MV-4-11 (cell line): ENCODE data around the gene ARHGAP31.
"Not testable (repeated sequence)": the region's sequence is repeated elsewhere in the genome, so short reads cannot be mapped to it uniquely, and the experiment has no call there.

Experiments used
- DNase-seq: peaks from one replicate; lab custom pipeline; 2025; lab: John Stamatoyannopoulos, UW

Gene ARHGAP31

GRCh38 chr3:119295816-119296726 lies 1.9 kb downstream of the ARHGAP31 start:
- DNase-seq, result peak; percentile 72

- no peak for DNase-seq
Observed at GRCh38 chr3:119296727-119297122, 2.5 kb downstream of the ARHGAP31 start.

- no peak for DNase-seq
Observed at GRCh38 chr3:119297169-119297568, 3.0 kb downstream of the ARHGAP31 start.

- no peak for DNase-seq
Observed at GRCh38 chr3:119298565-119298941, 4.4 kb downstream of the ARHGAP31 start.

- DNase-seq, result peak; percentile 97
Observed at GRCh38 chr3:119300991-119301391, 6.8 kb downstream of the ARHGAP31 start.

- peak; percentile 83 for DNase-seq
Observed at GRCh38 chr3:119301662-119302061, 7.5 kb downstream of the ARHGAP31 start.

GRCh38 chr3:119302697-119303551 lies 8.7 kb downstream of the ARHGAP31 start:
- DNase-seq, result peak; percentile 75

- no peak for DNase-seq
Observed at GRCh38 chr3:119304201-119304713, 10.1 kb downstream of the ARHGAP31 start.

- no peak for DNase-seq
Observed at GRCh38 chr3:119305286-119305685, 11.1 kb downstream of the ARHGAP31 start.

GRCh38 chr3:119306378-119306777 lies 12.2 kb downstream of the ARHGAP31 start:
- not testable (repeated sequence) for DNase-seq

GRCh38 chr3:119308355-119308754 lies 14.2 kb downstream of the ARHGAP31 start:
- no peak for DNase-seq

GRCh38 chr3:119309591-119309990 lies 15.4 kb downstream of the ARHGAP31 start:
- DNase-seq, result no peak

GRCh38 chr3:119310071-119310470 lies 15.9 kb downstream of the ARHGAP31 start:
- DNase-seq, result peak; percentile 60

- peak; percentile 82 for DNase-seq
Observed at GRCh38 chr3:119311081-119311925, 17.1 kb downstream of the ARHGAP31 start.

GRCh38 chr3:119313461-119313860 lies 19.3 kb downstream of the ARHGAP31 start:
- no peak for DNase-seq

GRCh38 chr3:119314821-119315220 lies 20.6 kb downstream of the ARHGAP31 start:
- DNase-seq, result no peak

GRCh38 chr3:119315600-119316312 lies 21.6 kb downstream of the ARHGAP31 start:
- no peak for DNase-seq

GRCh38 chr3:119316313-119316670 lies 22.1 kb downstream of the ARHGAP31 start:
- DNase-seq, result no peak

GRCh38 chr3:119318876-119319275 lies 24.7 kb downstream of the ARHGAP31 start:
- DNase-seq, result no peak

GRCh38 chr3:119319311-119319710 lies 25.1 kb downstream of the ARHGAP31 start:
- no peak for DNase-seq

GRCh38 chr3:119320785-119321184 lies 26.6 kb downstream of the ARHGAP31 start:
- DNase-seq, result not testable (repeated sequence)
